TTC549 (cell line): ENCODE data around the gene NUP205.
"Not testable (repeated sequence)": the region's sequence is repeated elsewhere in the genome, so short reads cannot be mapped to it uniquely, and the experiment has no call there.

Experiments
- FAIRE-seq: peaks from 2 replicates; lab custom pipeline; 2012; peaks lifted over from hg19 to GRCh38; lab: Jason Lieb, UNC

The NUP205 gene

GRCh38 chr7:135620980-135621850, 63.5 kb downstream of the NUP205 start:
- peak; percentile 78 for FAIRE-seq

GRCh38 chr7:135634191-135634878, 76.6 kb downstream of the NUP205 start:
- no peak for FAIRE-seq

- not testable (repeated sequence) for FAIRE-seq
These were observed 82.0 kb downstream of the NUP205 start for GRCh38 chr7:135639690-135640089.

GRCh38 chr7:135644154-135644553, 86.4 kb downstream of the NUP205 start:
- no peak for FAIRE-seq

GRCh38 chr7:135644729-135645128, 87.0 kb downstream of the NUP205 start:
- FAIRE-seq = no peak

GRCh38 chr7:135645296-135645904, 87.7 kb downstream of the NUP205 start:
- FAIRE-seq = no peak

- FAIRE-seq = no peak
These were observed 90.0 kb downstream of the NUP205 start for GRCh38 chr7:135647755-135648154.

GRCh38 chr7:135648235-135648634, 90.5 kb downstream of the NUP205 start:
- no peak for FAIRE-seq

GRCh38 chr7:135650831-135651573, 93.3 kb downstream of the NUP205 start:
- FAIRE-seq = no peak

- no peak for FAIRE-seq
These were observed 95.8 kb downstream of the NUP205 start for GRCh38 chr7:135653340-135654080.

- FAIRE-seq = no peak
These were observed 100.8 kb downstream of the NUP205 start for GRCh38 chr7:135658564-135658963.

- FAIRE-seq = no peak
These were observed 101.6 kb downstream of the NUP205 start for GRCh38 chr7:135659159-135659846.

GRCh38 chr7:135661311-135662122, 103.8 kb downstream of the NUP205 start:
- no peak for FAIRE-seq

- no peak for FAIRE-seq
These were observed 104.3 kb downstream of the NUP205 start for GRCh38 chr7:135662123-135662372.

GRCh38 chr7:135662373-135663114, 104.8 kb downstream of the NUP205 start, which contains the start of gene STMP1:
TSS of gene STMP1 (plus strand) at chr7:135662514.
- no peak for FAIRE-seq

- FAIRE-seq = no peak
These were observed 106.4 kb downstream of the NUP205 start for GRCh38 chr7:135664046-135664589.

- no peak for FAIRE-seq
These were observed 107.3 kb downstream of the NUP205 start for GRCh38 chr7:135665042-135665441.

GRCh38 chr7:135666156-135666555, 108.4 kb downstream of the NUP205 start:
- no peak for FAIRE-seq

- no peak for FAIRE-seq
These were observed 109.1 kb downstream of the NUP205 start for GRCh38 chr7:135666846-135667245.
